SK-N-MC (cell line): Measurements from ENCODE around the gene TGFBR3L.

ENCODE experiments used
- FOXP2 ChIP-seq: optimal IDR thresholded peaks from 2 replicates; pipeline ENCODE3; 2011; ENCODE audit warnings: mild to moderate bottlenecking, moderate library complexity; ENCODE audit not compliant: insufficient read depth; ENCODE audit errors: extremely low read length, control extremely low read depth
- POLR2AphosphoS5 ChIP-seq: IDR thresholded peaks from 2 replicates; pipeline ENCODE4 v1.6.1; 2012; ENCODE audit warnings: mild to moderate bottlenecking, low read depth, low read length, borderline replicate concordance

GRCh38 chr19:7914099-7914498 lies 531 bp upstream of the TGFBR3L start:
- TF ChIP-seq POLR2AphosphoS5 = no peak
- no peak for TF ChIP-seq FOXP2
